NB4 (cell line): Measurements from ENCODE around the gene AJUBA.

Experiments
- DNase-seq: peaks from one replicate; pipeline ENCODE4 v3.0.0; 2010; ENCODE audit warnings: low read depth
- H3K4me3 ChIP-seq: one replicate; pipeline ENCODE4 v1.5.1; 2011; ENCODE audit warnings: mild to moderate bottlenecking, low read depth, low read length, moderate library complexity
- MYC ChIP-seq: IDR thresholded peaks from 2 replicates; pipeline ENCODE4 v1.6.1; 2011; ENCODE audit warnings: low read depth, low read length
- POLR2A ChIP-seq: IDR thresholded peaks from 2 replicates; pipeline ENCODE4 v1.6.1; 2011; ENCODE audit warnings: mild to moderate bottlenecking; ENCODE audit not compliant: insufficient read length; ENCODE audit errors: extremely low read depth
- TF ChIP-seq, protein P1 (sequence below): IDR thresholded peaks from one replicate; pipeline ENCODE4 v1.5.1; 2012; ENCODE audit warnings: low read depth, low read length
- TF ChIP-seq, protein P2 (sequence below): IDR thresholded peaks from 2 replicates; pipeline ENCODE4 v1.6.1; 2011; ENCODE audit warnings: low read depth, low read length

Gene AJUBA

DNA sequence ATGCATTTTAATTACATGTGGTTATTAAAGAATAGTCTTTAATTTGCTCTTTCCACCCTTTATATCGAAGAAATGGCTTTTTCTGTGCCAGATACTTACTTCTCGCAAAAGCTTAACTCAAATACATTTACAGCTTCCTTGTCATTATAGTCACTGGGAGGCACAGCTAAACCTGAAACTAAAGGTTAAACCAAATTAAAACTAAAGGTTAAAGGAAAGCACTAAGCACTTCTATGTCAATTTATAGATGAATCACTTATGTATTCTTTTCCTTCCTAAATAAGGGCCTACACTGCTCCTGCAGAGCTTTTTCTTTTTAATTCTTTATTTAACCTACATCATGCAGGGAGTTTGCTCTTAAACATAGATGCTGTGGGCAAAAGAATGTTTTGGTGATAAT lies 18.5 kb upstream of the AJUBA start:
- TF ChIP-seq, protein P1, sequence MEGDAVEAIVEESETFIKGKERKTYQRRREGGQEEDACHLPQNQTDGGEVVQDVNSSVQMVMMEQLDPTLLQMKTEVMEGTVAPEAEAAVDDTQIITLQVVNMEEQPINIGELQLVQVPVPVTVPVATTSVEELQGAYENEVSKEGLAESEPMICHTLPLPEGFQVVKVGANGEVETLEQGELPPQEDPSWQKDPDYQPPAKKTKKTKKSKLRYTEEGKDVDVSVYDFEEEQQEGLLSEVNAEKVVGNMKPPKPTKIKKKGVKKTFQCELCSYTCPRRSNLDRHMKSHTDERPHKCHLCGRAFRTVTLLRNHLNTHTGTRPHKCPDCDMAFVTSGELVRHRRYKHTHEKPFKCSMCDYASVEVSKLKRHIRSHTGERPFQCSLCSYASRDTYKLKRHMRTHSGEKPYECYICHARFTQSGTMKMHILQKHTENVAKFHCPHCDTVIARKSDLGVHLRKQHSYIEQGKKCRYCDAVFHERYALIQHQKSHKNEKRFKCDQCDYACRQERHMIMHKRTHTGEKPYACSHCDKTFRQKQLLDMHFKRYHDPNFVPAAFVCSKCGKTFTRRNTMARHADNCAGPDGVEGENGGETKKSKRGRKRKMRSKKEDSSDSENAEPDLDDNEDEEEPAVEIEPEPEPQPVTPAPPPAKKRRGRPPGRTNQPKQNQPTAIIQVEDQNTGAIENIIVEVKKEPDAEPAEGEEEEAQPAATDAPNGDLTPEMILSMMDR = no peak
- TF ChIP-seq POLR2A (no peak), MYC (no peak)
- TF ChIP-seq, protein P2, sequence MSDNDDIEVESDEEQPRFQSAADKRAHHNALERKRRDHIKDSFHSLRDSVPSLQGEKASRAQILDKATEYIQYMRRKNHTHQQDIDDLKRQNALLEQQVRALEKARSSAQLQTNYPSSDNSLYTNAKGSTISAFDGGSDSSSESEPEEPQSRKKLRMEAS = no peak

DNA sequence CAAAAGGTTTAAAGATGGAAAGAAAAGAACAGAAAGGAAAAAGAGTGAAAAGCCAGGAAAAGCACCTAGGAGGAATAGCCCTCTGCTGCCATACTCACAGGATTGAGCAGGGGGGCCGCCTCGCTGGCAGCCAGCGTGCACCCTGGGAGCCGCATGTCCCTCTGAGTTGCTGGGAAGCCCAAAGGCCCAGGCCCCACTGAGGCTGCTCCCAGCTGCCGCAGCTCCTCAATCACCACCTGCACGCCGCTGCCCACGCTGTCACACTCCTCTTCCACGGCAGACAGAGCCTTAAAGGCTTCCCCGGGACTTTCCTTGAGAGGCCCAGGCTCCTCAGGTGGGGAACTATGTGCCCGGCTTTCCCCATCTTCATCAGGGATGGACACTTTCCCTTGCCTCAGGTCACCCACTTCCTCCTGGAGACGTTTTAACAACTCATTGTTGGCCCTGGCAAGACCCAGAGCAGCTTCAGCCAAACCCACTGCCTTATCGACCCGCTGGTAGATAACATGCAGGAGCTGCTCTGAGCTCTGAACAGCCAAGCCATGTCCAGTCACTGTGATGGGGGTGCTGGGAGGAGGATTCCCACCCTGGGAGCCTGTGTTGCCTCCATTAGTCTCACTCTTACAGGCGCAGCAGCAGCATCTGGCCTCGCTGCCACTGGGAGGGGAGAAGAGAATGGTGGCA lies 16.1 kb upstream of the AJUBA start:
- H3K4me3 ChIP-seq = no peak overlapping the region
- no peak for DNase-seq
- TF ChIP-seq, protein P1 = no peak
- TF ChIP-seq MYC = no peak
- no peak for TF ChIP-seq POLR2A
- TF ChIP-seq, protein P2 = no peak

More for the DNA sequence above, 18.5 kb upstream of the AJUBA start:
- H3K4me3 ChIP-seq = no peak overlapping the region
- DNase-seq = no peak

DNA sequence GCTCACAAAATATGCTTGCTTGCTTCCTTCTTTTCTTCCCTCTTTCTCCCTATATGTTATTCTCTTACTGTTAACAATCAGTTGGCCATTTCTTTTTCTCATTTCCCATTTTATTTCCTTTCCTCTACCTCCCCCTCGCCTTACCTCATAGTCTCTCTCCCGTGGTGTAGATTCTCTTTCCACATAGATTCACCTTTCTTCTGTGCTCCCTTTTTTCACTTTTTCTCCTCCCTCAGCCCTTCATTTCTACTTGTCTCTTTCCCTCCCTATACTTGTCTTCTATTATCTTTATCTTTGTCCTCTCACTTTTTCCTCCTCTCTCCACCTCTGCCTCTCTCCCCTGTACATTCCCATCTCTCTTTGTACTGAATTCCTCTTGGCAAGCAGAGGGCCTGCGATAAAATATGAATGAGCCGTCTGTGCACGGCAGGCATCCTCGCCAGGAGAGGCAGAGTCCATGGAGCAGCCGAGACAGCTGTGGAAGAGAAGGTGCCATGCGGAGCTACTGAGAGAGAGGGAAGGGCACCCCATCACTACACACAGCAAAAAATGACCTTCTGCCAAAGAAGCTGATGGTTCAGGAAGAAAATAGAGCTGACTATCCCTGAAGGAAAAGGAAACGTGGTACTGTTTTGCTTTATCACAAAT lies 15.4 kb upstream of the AJUBA start:
- no peak for DNase-seq
- TF ChIP-seq POLR2A (no peak), MYC (no peak)
- TF ChIP-seq, protein P2 = no peak
- TF ChIP-seq, protein P1 = no peak
- H3K4me3 ChIP-seq = no peak overlapping the region

DNA sequence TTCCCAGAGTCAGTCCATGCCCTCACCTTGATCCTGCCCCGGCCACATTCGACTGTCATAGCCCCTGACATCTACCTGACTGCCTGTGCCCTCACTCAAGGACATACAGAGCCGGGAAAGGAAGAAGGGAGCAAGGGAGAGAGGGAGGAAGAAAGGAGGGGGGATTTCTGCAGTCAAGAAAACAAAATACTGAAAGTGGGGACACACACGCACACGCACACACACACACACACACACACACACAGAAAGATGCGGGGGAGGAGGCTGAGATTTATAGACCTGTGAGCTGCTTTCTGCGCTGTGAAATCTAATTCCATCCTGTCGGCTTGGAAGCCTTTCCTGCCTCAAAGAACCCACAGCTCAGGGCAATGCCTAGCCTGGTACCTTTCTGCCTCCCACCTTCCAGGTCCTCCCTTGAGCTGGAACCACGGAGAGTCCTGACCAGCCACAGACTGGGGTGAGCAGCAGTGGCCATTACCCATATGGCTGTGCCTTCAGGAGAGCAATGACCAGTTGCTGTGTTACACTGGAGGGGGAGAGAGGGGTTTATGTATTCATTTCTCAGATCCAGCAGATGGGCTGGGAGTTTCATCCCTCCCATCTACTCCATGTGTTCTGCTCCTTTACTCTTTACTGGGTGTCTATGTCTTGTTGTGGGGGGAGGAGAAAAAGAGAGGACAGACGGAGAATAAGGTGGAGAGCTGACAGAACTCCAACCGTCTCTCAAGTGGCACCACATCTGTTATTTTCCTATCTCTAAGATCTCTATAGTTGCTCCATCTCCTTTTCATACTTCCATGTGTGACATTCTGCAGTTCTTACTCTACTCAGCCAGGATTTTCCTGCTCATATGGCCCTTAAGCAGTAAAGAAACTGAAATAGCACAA lies 14.7 kb upstream of the AJUBA start:
- no peak for DNase-seq
- TF ChIP-seq, protein P1 = no peak
- TF ChIP-seq POLR2A (no peak), MYC (no peak)
- TF ChIP-seq, protein P2 = no peak
- no peak overlapping the region for H3K4me3 ChIP-seq

DNA sequence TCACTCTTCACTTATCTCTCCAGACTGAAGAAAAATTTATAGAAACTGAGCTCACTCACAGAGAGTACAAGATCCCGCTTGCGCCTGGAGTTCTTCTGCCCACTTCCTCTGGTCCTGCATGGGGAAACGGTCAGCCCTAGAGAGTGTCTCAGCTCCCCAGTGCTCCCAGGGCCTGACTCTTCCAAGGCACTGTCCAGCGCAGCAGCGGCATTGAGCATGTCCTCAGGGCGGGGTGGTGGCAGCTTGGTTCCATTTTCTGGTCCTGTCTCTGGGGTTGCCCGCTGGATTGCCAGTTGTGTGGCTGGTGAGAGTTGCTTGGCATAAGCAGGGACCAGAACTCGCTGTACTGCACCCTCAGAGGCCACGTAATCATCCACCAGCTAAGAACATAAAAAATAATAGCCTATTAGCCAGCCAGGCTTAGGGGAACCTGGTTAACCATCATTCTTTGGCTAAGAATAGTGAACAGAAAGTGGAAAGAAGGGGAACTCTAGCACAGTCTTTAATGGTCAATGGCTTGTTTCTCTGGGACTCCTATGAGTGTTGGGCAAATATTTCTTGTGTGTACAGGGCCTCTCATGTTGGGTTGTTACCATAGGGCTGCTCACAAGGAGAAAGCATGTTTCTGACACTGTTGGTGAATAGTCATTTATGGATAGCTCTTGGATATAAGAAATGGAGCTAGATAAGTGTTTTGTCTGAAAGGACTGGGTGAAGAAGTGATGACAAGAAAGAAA lies 13.7 kb upstream of the AJUBA start:
- DNase-seq = no peak
- no peak overlapping the region for H3K4me3 ChIP-seq
- TF ChIP-seq, protein P1 = no peak
